ENCODE measurements around the gene GGA3.
"Not testable (repeated sequence)": the region's sequence is repeated elsewhere in the genome, so short reads cannot be mapped to it uniquely, and the experiment has no call there.

Gene GGA3

DNA sequence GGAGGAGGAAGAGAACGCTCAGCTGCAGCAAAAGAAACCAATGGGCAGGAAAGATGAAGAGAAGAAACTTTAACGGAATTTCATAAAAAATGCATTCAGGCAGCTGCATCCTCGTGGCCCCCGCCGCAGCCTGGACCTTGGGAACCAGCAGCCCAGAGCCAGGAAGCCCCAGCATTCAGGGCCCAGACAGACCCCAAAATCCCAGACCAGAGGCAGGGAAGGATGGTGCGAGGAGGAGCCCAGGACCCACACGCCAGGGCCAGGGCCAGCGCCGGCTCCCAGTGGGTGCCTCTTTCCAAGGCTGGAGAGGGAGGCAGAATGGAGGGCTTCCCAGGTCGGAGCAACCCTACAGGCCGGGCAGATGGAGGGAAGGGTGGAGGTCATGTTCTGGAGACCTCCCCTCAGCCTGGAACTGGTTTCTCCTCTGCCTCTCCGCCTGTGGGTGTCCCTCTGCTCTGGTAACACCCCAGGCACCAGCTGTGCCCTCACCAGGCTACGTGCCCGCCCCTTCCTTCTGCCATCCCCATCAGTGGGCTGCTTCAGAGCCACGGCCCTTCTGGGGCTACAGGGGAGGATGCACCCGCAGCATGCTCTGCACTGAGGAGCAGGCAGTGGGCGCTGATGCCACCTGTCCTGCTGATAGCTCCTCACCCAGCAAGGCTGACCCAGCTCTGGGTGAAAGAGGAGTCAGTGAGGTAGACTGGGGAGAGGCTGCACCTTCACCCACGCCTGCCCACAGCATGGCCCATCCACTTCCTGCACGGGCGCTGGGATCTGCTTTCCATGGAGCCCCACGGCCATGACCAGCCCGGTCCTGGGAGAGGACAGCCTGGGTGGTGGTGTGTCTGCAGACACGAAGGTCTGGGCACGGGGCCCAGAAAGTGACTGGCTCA is 10.8 kb upstream of the GGA3 start:
- no peak for DNase-seq

DNA sequence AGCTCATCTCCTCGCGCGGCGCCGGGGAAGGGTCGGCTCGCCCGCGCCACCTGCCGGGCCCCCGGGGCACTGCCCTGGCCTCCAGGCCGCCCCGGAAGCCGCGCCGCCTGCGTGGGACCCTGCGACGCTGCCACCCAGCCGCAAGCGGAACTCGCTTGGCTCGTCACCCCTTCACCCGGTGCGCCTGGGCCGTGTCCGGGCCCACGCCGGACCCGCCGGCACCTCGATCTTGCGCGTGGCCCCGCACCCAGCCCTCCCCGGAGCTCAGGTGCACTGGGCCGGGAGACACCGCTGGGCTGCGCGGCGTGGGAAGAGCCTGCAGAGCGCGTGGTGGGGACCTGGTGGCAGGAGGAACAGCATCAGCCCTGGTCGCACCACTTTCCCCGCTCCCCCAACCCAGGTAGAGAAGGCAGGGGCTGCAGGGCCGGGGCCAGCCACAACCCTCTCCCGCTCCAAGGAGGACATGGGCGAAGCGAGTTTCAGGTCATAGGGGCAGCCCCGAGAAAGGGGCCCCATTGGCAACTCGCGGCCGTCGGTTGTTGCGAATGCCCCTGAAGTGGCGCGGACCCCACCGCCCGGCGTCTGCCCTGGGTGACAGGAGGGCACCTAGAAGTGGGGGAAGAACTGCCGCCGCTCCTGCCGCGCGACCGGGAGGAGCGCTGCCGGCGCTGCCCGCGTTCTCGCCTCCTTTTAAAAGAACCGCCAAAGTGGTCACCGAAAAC is 10.0 kb upstream of the GGA3 start:
- DNase-seq = peak; percentile 94

DNA sequence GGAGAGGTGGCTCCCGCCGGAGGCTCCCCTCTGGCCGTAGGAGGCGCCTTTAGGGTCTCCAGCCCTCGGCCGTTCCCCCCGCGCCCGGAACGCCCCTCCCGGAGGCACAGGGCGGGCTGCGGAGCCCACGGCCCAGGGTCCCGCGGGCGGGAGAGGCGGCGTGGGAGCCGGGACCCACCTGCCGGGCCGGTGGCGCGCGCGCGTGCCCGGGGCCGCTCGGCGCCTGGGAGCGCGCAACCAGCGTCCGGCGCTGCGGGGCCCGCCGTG is 9.5 kb upstream of the GGA3 start, which contains the start of gene MIF4GD:
MIF4GD (minus strand) TSS at position 266 of the 267 bp plus-strand sequence. CDS start 1,036 bp downstream, outside the sequence.
- no peak for DNase-seq

DNA sequence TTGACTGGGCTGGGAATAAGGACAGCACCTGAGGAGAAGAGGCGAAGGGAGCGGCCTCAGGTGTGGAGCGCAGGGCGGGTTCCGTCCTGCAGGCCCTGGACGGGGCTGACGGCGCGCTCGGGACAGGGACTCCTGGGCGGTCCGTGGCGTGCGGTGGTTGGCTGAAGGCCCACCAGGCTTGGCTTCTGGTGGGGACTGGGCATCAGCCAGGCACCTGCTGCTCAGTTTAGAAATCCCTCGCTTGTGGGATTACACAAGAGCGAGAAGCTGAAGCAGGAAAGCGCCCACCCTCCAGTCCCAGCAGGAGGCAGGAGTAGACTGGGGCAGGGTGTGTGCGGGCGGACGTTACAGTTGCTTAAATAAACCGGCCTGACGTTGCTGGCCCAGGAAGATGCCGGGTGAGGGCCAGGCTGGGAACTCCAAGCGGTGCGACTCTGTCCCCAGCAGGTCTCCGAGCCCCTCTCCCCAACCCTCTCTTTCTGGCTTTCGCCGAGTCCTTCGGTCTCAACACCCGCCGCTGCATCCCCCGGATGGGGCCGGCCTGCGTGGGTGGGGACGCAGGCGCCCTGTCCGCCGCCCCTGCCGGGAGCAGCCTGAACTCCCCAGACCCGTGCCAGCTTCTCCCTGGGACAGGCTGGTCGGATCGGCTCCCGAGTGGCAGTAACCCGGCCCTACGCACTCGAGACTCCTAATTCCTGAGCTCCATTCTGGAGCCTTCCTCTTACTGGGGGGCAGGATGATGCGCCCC is 9.0 kb upstream of the GGA3 start:
- peak; percentile 84 for DNase-seq

DNA sequence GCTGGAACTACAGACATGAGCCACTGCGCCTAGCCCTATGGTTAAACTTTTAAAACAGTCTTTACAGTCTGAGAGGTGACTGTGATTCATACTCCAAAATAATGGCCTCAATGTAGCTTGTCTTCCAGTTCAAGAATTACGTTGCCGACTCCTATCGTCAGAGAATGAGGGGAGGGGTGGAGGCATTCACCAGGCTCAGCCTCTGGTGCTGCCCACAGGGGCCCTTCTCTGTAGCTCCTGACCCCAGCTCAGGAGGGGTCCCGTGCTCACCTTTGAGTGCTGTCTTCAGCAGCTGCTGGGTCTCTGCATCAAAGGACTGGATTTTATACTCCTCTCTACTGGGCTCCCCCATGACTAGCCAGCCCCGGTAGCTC is 8.4 kb upstream of the GGA3 start:
- DNase-seq = no peak

DNA sequence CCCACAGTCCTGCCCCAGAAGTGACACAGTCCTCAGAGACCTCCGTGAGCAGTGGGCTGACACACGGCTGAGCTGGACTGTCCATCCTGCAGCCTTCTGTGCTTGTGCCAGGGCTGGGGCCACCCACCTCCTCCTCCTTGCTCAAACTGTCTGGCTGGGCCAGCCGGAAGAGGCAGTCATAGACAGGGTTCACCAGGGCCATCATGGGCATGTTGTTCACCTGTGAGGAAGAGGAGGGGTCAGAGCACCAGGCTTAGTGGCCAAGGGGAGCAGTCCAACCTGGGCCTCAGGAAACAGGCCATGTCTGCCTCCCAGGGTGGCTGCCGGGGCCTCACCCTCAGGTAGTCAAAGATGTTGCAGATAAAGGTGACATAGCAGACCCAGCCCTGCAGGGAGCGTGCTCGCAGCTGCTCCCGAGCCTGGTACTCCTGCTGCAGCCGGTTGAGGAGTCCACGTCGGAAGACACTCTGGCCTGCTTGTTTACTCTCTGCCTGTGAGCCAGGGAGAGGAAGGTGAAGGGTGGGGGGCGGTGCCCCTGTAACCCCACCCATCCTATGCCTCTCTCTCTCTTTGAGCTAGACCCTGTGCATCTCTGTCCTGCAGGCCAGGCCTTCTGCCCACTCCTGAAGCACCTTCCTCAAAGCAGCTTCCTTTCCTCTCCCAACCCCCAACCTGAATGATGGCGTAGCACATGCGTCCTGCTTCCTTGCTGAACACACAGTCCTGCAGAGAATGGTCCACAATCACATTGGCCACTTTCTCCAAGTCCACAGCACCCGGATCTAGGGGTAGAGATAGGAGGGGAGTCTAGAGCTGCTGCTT is 6.2 kb upstream of the GGA3 start:
- no peak for DNase-seq

DNA sequence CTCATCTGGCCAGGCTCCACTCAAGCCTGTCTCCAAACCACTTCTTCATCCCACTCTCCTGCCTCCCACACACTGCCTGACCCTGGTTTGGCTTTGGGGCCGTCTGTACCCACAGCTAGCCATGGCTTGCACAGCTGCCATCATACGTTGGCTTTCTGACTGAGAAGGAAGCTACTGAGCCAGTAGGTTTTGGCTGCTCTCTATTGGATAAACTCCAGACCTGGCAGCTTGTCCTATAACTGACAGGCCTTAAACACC is 5.7 kb upstream of the GGA3 start:
- peak; percentile 68 for DNase-seq

DNA sequence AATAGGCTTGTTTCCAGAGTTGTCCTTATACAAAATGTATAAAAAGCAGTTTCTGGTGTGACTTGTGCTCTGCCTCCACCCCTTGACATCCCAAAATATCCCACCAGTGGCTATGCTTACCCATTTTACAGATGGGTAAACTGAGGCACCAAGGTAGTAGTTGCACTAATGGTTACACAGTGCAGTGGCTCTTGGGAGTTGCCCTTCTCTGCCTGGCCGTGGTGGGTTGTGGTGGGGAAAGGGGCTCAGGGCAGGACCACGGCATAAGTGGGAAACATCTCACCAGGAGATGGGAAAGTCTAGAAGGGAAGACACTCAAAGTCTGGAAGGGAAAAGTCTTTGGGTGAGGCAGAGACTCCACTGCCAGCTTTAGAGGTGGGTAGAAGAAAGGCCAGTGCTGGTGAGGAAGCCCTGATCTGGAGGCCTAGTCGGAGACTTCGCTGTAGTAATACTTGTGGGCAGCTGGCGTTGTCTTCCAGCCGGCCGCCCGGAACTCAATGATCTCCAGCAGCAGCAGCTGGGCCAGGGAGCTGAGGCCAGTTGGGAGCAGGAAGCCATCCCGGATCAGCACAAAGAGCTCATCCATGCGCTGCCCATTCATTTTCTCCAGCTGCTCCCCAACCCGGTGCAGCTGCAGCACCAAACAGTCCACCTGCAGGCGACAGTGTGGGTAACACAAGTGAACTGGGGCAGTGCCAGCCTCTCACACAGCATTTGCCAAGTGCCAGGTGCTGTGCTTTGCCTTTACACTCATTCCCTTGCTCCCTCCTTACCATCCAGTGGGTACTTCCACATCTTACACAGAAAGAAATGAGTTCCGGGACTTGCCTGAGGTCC is 5.1 kb upstream of the GGA3 start:
- no peak for DNase-seq

- DNase-seq = peak; percentile 38
Observed at GRCh38 chr17:75265614-75266315, 4.4 kb upstream of the GGA3 start.

DNA sequence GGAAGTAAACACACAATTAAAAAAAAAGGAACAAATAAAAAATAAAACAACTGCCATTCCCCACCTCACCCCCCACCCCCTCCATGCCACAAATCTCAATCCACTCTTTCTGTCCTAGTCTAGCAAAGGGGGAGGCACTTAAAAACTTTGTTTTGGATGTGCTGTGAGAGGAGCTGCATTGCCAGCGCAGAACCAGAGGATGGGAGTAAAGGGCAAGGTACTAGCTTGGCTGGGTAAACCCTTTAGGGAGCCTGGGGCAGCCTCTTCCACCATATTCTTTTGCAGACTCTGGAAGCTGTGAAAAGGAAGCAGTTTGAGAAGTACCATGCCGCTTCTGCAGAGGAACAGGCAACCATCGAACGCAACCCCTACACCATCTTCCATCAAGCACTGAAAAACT is 1.6 kb upstream of the GGA3 start:
- DNase-seq = no peak

DNA sequence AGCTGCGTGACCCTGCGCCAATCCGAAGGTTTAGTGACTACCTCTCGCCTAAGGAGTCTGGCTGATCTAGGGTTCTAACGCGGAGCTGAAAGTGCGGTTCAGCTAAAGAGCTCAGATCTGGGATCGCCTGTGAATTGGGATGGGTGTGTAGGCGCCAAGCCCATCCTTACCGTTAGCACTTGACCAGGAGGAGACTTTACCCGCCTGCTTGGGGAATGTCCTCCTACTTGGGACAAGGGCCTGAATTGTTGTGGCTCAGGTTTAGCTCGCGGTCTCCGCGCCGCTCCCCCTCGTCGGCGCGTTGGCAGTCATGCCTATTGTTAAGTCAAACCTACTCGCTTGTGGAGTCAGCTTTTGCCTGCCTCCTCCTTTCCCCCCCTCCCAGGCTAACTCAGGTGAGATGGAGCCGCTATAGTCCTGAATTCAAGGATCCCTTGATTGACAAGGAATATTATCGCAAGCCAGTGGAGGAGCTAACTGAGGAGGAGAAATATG is 753 bp upstream of the GGA3 start:
- no peak for DNase-seq

GRCh38 chr17:75260641-75261335 is 618 bp downstream of the GGA3 start:
- peak; percentile 64 for DNase-seq

DNA sequence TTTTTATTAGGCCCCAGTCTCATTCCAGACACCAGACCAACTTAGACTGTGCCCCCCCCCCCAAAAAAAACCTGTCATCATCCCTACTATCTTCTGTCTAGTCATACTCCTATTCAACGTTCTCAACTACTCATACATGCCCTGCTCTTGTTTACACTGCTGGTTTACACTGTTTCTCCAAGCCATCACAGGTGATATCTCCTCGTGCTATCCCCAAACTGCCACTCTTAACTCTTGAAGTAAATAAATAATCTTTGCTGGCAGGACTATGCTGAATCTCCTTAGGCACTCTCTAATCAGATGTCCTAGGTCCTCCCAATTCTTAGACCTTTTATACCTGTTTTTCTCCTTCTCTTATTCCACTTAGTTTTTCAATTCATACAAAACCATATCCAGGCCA is 4.2 kb downstream of the GGA3 start:
- not testable (repeated sequence) for DNase-seq

GRCh38 chr17:75255954-75256698 is 5.3 kb downstream of the GGA3 start:
- not testable (repeated sequence) for DNase-seq

DNA sequence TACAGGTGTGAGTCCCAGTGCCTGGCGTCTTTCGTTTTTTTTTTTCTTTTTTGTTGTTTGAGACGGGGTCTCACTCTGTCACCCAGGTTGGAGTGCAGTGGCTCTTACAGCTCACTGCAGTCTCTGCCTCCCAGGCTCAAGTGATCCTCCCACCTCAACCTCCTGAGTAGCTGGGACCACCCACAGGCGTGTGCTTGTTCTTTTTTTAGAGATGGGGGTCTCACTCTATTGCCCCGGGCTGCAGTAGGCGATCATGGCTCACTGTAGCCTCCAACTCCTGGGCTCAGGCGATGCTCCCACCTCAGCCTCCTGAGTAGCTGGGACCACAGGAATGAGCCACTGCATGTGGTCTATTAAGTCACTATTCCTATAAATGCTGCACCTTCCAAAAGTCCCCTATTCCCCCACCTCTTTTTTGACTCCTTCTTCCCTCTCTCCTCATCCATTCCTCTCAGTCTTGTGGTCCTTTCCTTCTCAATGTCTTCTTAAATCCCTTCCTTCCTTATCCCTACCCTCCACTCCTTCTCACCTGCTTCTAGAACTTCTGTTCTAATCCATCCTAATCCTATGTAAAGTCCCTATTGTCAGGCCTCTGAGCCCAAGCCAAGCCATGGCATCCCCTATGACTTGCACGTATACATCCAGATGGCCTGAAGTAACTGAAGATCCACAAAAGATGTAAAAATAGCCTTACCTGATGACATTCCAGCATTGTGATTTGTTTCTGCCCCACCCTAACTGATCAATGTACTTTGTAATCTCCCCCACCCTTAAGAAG is 9.2 kb downstream of the GGA3 start:
- no peak for DNase-seq

DNA sequence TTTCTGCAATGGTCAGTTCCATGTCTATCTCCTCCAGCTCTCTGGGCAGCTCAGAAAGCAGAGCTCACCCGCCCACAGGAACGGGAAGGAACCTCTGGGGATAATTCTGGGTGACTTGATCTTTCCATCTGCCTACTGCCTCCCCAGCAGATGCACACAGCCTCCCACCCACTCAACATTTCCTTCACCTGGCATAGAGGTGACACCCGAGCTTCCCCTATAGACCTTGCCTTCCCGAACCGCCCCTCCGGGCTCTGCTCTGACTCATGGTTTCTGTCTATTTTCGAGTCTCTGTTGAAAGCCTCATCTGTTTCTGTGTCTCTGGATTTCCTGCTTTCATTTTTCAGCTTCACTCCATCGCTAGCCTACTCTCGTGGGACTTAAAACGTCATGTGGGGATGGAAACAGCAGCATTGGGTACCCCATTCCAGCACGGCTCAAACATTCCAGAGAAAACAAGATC is 11.4 kb downstream of the GGA3 start:
- peak; percentile 65 for DNase-seq

DNA sequence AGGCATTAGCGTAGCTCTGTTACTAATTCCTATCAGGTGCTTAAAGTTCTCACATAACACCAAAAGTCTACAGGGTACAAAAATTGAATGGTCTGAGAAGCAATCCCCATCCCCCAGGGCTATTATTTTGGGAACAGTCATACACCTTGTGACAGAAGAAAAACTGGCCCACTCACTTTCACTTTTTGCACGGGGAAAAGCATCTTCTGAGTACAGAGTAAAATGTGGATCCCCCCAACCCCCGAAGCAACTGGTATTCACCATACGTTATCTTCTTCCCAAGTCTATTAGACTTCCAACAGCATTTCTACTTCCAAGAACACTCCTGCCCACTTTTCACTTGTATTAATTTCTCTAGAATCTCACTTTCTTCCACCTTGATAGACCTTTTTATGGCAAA is 11.8 kb downstream of the GGA3 start:
- DNase-seq = no peak

DNA sequence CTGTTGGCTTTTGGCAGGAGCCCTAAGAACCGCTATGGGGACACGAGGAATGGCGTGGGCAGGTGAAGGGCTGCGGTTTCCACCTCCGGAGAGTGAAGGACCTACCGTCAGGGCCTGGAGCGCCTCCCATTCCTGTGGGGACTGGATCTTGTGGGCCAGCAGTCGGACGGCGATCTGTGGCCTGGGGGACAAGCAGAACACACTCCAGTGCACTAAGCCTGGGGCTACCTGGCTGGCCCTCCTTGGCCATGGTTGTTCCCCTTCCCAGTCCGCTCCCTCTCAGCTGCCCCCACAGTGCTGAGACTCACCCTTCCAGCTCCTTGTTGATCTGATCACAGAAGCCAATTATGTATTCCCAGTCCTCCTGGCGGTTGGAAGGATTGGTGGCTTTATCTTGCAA is 15.0 kb downstream of the GGA3 start:
- no peak for DNase-seq

DNA sequence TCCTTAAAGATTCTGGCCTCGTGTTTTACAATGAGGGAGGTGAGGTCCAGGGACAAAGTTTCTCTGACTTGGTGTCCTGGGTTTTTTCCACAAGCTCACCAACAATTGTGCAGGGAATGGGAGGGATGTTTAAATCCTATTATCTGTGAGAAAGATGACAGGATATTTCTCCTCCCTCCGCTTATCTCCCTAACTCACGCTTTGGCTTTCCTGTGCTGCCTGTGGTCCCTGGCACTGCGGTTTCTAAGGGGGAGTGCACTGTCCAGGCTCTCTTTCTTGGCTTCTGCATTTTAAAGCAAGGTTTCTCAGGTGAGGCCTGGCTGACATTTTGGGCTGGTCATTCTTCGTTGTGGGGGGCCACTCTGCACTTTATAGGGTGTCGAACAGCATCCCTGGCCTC is 16.4 kb downstream of the GGA3 start:
- DNase-seq = no peak
